Liver (tissue), 3 donors: ENCODE data around the gene KIF1A.

Source experiments
- EGR1 ChIP-seq, 2 donors: IDR thresholded peaks; 2 replicates each; pipeline ENCODE4 v1.6.1; 2016 to 2018; ENCODE audit warnings: antibody characterized with exemption in 2 of 2, low read depth in 2 of 2
- GABPA ChIP-seq, 2 donors: IDR thresholded peaks in 1 of 2; conservative IDR thresholded peaks in 1 of 2; 2 replicates each; pipeline ENCODE4 v1.6.1; 2016; ENCODE audit warnings: antibody characterized with exemption in 2 of 2, mild to moderate bottlenecking in 1 of 2, moderate library complexity in 1 of 2
- HNF4G ChIP-seq: IDR thresholded peaks from 2 replicates; pipeline ENCODE4 v1.6.1; 2016; ENCODE audit warnings: antibody characterized with exemption
- JUND ChIP-seq, 2 donors: IDR thresholded peaks; 2 replicates each; pipeline ENCODE4 v1.6.1; 2016; ENCODE audit warnings: antibody characterized with exemption in 2 of 2
- RAD21 ChIP-seq, 2 donors: IDR thresholded peaks; 2 replicates each; pipeline ENCODE4 v1.6.1; 2016; ENCODE audit warnings: antibody characterized with exemption in 2 of 2, mild to moderate bottlenecking in 2 of 2
- RXRA ChIP-seq, 2 donors: IDR thresholded peaks; 2 replicates each; pipeline ENCODE4 v1.6.1; 2017 to 2018; ENCODE audit warnings: antibody characterized with exemption in 2 of 2, mild to moderate bottlenecking in 1 of 2
- SP1 ChIP-seq: IDR thresholded peaks from 2 replicates; pipeline ENCODE4 v1.6.1; 2018; ENCODE audit warnings: antibody characterized with exemption, mild to moderate bottlenecking
- TAF1 ChIP-seq: conservative IDR thresholded peaks from 2 replicates; pipeline ENCODE4 v1.6.1; 2016; ENCODE audit warnings: antibody characterized with exemption, mild to moderate bottlenecking
- YY1 ChIP-seq: IDR thresholded peaks from 2 replicates; pipeline ENCODE4 v1.6.1; 2016; ENCODE audit warnings: antibody characterized with exemption, mild to moderate bottlenecking
- TF ChIP-seq, protein P1 (sequence below): fragments of 150-350 bp; IDR thresholded peaks from 2 replicates; pipeline ENCODE4 v1.5.1; 2017; ENCODE audit warnings: improper control_type of control experiment, low read depth, low read length; ENCODE audit not compliant: missing input control
- TF ChIP-seq, protein P2 (sequence below): IDR thresholded peaks from 2 replicates; pipeline ENCODE4 v1.6.1; 2016; ENCODE audit warnings: antibody characterized with exemption
- TF ChIP-seq, protein P3 (sequence below): IDR thresholded peaks from 2 replicates; pipeline ENCODE4 v1.6.1; 2016; ENCODE audit warnings: antibody characterized with exemption, mild to moderate bottlenecking
- TF ChIP-seq, protein P4 (sequence below): IDR thresholded peaks from 2 replicates; pipeline ENCODE4 v1.6.1; 2016; ENCODE audit warnings: antibody characterized with exemption
- TF ChIP-seq, protein P5 (sequence below): IDR thresholded peaks from 2 replicates; pipeline ENCODE4 v1.6.1; 2016; ENCODE audit warnings: antibody characterized with exemption
- donor health status: healthy.
- donor health status: healthy.

DNA sequence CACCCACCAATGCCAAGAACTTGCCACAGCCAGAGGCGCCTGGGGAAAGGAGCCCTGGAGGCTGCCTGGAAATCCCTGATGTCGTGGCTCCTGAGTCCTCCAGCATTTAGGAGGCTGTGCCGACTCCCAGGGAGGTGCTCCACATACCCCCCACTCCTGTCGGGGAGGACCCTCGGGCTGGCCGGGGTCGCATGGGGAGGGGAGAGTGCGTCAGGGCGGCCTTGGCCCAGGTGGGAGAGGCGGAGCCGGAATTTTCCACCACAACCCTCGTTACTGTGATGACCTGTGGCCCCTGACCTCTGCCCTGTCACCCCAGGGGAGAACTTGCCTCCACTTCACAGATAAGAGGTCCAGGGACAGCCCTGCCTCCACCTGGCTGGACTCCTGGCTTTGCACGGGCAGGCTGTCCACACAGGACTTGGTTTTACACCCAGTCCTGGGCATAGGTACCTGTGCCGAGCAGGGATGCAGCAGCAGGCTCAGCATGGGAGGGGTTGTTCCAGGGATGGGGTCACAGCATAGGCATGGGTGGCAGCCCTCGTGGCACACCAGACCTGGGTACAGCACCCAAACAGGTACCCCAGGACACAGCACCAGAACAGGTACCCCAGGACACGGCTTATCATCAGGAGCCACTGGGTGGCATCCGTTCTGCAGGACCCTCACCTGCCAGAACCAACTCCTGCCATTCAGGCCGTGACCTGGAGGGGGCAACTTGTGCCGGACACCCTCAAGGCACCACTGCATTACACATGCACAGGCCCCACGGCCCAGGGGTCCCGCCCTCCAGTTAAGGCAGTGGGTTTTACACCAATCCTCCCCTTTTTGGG is 36.3 kb upstream of the KIF1A start:
- TF ChIP-seq, protein P1, sequence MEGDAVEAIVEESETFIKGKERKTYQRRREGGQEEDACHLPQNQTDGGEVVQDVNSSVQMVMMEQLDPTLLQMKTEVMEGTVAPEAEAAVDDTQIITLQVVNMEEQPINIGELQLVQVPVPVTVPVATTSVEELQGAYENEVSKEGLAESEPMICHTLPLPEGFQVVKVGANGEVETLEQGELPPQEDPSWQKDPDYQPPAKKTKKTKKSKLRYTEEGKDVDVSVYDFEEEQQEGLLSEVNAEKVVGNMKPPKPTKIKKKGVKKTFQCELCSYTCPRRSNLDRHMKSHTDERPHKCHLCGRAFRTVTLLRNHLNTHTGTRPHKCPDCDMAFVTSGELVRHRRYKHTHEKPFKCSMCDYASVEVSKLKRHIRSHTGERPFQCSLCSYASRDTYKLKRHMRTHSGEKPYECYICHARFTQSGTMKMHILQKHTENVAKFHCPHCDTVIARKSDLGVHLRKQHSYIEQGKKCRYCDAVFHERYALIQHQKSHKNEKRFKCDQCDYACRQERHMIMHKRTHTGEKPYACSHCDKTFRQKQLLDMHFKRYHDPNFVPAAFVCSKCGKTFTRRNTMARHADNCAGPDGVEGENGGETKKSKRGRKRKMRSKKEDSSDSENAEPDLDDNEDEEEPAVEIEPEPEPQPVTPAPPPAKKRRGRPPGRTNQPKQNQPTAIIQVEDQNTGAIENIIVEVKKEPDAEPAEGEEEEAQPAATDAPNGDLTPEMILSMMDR, result peak; percentile 53
- no peak for TF ChIP-seq GABPA (IDR thresholded peaks at IDR 0.05 in 1 of 2, conservative IDR thresholded peaks at IDR 0.05 in 1 of 2)
- TF ChIP-seq RXRA (IDR thresholded peaks at IDR 0.05), result peak; percentile 91 to 99
- TF ChIP-seq, protein P2, sequence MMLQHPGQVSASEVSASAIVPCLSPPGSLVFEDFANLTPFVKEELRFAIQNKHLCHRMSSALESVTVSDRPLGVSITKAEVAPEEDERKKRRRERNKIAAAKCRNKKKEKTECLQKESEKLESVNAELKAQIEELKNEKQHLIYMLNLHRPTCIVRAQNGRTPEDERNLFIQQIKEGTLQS, result no peak
- peak in 1 of 2 donors; percentile 59 for TF ChIP-seq EGR1 (IDR thresholded peaks at IDR 0.05; ENCODE audit: low read depth in 2 of 2)
- TF ChIP-seq TAF1, result no peak
- TF ChIP-seq JUND (IDR thresholded peaks at IDR 0.05), result no peak
- TF ChIP-seq, protein P3, sequence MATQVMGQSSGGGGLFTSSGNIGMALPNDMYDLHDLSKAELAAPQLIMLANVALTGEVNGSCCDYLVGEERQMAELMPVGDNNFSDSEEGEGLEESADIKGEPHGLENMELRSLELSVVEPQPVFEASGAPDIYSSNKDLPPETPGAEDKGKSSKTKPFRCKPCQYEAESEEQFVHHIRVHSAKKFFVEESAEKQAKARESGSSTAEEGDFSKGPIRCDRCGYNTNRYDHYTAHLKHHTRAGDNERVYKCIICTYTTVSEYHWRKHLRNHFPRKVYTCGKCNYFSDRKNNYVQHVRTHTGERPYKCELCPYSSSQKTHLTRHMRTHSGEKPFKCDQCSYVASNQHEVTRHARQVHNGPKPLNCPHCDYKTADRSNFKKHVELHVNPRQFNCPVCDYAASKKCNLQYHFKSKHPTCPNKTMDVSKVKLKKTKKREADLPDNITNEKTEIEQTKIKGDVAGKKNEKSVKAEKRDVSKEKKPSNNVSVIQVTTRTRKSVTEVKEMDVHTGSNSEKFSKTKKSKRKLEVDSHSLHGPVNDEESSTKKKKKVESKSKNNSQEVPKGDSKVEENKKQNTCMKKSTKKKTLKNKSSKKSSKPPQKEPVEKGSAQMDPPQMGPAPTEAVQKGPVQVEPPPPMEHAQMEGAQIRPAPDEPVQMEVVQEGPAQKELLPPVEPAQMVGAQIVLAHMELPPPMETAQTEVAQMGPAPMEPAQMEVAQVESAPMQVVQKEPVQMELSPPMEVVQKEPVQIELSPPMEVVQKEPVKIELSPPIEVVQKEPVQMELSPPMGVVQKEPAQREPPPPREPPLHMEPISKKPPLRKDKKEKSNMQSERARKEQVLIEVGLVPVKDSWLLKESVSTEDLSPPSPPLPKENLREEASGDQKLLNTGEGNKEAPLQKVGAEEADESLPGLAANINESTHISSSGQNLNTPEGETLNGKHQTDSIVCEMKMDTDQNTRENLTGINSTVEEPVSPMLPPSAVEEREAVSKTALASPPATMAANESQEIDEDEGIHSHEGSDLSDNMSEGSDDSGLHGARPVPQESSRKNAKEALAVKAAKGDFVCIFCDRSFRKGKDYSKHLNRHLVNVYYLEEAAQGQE, result no peak
- TF ChIP-seq, protein P4, sequence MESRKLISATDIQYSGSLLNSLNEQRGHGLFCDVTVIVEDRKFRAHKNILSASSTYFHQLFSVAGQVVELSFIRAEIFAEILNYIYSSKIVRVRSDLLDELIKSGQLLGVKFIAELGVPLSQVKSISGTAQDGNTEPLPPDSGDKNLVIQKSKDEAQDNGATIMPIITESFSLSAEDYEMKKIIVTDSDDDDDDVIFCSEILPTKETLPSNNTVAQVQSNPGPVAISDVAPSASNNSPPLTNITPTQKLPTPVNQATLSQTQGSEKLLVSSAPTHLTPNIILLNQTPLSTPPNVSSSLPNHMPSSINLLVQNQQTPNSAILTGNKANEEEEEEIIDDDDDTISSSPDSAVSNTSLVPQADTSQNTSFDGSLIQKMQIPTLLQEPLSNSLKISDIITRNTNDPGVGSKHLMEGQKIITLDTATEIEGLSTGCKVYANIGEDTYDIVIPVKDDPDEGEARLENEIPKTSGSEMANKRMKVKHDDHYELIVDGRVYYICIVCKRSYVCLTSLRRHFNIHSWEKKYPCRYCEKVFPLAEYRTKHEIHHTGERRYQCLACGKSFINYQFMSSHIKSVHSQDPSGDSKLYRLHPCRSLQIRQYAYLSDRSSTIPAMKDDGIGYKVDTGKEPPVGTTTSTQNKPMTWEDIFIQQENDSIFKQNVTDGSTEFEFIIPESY, result no peak
- no peak for TF ChIP-seq YY1
- peak; percentile 58 to 76 for TF ChIP-seq RAD21 (IDR thresholded peaks at IDR 0.05)
- TF ChIP-seq, protein P5, sequence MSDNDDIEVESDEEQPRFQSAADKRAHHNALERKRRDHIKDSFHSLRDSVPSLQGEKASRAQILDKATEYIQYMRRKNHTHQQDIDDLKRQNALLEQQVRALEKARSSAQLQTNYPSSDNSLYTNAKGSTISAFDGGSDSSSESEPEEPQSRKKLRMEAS, result peak; percentile 59
- peak; percentile 78 for TF ChIP-seq SP1
- no peak for TF ChIP-seq HNF4G
